Measurements from ENCODE around the gene ULK2.

Gene ULK2

DNA sequence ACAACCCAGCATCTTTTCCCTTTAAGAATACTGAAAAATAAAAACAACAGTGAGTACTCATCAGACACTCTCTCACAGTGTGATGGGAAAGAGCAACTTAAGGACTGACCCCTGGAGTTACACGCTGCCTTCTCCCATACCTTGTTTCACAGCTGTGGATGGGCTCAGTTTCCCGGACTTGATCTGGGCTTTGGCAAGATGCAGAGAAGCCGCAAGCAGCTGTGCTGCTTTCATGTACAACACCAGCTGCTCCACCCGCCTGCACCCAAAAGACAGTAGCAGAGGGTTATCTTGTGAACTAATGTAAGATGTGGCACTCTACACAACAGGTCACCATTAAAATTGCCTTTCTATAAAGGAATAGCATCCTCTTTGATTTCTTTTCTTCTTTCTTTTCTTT, 86.9 kb downstream of the ULK2 start:
- Histone ChIP-seq H3K4me3 (no peak overlapping the region), H3K27ac (no peak overlapping the region)
- TF ChIP-seq, protein P1, sequence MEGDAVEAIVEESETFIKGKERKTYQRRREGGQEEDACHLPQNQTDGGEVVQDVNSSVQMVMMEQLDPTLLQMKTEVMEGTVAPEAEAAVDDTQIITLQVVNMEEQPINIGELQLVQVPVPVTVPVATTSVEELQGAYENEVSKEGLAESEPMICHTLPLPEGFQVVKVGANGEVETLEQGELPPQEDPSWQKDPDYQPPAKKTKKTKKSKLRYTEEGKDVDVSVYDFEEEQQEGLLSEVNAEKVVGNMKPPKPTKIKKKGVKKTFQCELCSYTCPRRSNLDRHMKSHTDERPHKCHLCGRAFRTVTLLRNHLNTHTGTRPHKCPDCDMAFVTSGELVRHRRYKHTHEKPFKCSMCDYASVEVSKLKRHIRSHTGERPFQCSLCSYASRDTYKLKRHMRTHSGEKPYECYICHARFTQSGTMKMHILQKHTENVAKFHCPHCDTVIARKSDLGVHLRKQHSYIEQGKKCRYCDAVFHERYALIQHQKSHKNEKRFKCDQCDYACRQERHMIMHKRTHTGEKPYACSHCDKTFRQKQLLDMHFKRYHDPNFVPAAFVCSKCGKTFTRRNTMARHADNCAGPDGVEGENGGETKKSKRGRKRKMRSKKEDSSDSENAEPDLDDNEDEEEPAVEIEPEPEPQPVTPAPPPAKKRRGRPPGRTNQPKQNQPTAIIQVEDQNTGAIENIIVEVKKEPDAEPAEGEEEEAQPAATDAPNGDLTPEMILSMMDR (IDR thresholded peaks at IDR 0.05) = no peak
- DNase-seq (ENCODE audit: low spot score) = no peak

DNA sequence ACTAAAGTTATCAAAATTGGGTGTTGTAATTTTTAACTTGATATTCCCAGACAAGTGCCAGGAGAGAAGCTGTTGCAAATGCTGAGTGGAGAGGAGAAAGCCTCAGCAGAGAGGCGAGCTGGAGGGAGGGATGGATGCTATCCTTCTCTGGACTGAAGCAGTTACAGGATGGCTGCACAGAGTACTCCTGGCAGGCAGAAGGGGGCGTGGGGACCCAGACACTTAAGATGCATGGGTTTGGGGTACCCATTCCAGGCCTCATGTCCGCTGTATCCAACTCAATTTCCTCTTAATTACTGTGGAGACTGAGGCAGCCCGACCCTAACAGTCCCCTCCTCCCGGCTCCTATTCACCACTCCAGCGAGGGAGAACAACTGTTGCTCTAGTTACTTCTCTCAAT, 94.2 kb downstream of the ULK2 start:
- TF ChIP-seq, protein P1 (IDR thresholded peaks at IDR 0.05) = no peak
- no peak for DNase-seq (ENCODE audit: low spot score)
- Histone ChIP-seq H3K27ac (no peak overlapping the region), H3K4me3 (no peak overlapping the region)

DNA sequence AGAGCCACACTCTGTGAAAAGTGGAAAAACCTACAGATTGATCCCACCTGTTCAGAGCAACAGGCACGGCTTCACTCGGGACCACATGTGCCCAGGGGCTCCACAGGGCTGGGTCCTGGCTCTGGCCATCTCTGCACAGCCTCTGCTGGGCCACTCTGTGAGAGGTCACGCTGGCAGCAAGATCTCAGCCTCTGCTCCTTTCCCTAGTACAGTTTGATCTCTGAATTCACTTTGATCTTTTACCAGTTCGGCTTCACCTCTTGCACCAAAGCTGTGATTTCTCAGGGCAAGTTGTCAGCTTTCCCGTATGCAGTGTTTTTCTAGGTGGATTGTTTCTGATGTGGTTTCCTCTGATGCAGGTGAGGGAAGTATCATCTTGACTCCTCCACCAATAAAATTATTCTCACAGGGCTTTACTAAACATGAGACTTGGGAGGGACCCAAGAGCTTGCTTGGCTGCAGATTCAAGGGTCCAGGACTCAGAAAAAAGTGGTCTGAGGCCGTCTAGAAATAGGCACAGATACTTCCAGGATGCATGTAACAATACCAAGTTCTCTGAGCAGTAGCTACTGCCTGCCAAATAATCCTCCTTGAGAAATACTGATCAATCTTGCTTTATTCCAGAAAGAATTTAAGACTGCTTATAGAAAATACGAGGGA, 95.6 kb downstream of the ULK2 start:
- TF ChIP-seq, protein P1 (IDR thresholded peaks at IDR 0.05) = no peak
- no peak for DNase-seq (ENCODE audit: low spot score)
- H3K27ac ChIP-seq = no peak overlapping the region
- no peak overlapping the region for H3K4me3 ChIP-seq

DNA sequence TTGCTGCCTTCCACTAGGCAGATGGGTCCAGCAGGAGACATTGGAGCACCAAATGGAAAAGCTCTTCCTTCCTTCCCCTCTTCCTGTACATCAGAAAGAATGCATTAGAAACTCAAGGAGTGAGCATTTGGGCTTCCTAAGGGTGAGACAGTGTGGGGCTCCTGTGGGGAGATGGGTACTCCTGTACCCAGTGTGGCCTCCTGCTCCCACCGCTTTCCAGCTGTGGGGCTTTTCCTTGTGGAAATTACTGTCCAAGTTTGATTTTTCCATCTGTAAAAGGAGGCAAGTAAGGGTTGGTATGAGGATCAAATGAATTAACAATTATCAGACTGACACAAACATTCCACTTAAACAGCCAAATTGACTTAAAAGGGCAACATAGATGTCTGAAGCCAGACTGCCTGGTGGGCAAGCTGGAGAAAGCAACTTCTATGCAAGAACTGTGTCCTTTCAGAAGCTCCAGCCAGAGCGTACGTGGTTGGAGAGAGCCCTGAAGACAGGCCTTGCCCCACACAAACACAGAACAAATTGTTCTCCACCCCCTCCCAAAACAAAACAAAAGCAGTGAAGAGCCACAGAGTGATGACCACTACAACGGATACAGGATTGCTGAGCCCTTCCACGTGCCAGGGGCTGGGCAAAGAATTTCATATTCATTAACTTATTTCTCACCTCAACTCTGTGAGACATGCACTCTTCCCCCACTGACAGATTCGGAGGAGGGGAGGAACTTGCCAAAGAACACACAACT, 96.6 kb downstream of the ULK2 start:
- Histone ChIP-seq H3K27ac (no peak overlapping the region), H3K4me3 (no peak overlapping the region)
- TF ChIP-seq, protein P1 (IDR thresholded peaks at IDR 0.05) = no peak
- DNase-seq (ENCODE audit: low spot score) = no peak

DNA sequence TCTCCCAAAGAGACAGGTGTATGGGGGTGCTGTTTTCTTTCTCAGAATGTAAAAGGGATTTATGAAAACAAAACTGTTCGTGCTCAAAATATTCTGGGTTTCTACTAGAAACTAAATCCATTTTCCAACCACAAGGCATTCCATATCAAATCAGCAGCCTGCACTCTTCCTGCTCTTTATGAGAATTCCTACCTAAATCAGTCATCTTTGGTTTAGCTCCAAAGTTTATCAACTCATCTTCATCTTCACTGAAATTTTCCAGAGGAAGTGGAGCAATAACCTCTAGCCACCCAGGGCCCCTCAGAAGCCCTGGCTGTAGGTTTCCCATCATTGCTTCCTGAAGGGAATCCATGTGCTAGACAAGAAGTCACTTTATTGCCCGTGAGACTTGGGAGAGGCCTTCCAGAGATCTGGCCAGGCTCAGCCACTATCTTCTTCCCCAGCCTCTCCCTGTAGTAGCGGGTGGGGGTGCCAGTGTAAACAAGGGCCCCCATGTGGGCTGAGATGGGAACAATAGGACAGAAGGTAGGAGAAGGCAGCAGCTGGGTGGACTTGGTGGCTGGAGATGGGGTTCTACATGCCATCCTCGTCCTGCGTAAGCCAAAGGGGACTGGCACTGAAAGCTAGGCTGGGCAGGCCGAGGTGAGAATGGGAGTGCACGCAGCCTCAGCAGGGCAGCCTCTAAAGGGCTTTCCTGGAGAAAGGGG, 97.6 kb downstream of the ULK2 start:
- no peak overlapping the region for H3K27ac ChIP-seq
- TF ChIP-seq, protein P1 (IDR thresholded peaks at IDR 0.05) = no peak
- no peak overlapping the region for H3K4me3 ChIP-seq
- DNase-seq (ENCODE audit: low spot score) = no peak

DNA sequence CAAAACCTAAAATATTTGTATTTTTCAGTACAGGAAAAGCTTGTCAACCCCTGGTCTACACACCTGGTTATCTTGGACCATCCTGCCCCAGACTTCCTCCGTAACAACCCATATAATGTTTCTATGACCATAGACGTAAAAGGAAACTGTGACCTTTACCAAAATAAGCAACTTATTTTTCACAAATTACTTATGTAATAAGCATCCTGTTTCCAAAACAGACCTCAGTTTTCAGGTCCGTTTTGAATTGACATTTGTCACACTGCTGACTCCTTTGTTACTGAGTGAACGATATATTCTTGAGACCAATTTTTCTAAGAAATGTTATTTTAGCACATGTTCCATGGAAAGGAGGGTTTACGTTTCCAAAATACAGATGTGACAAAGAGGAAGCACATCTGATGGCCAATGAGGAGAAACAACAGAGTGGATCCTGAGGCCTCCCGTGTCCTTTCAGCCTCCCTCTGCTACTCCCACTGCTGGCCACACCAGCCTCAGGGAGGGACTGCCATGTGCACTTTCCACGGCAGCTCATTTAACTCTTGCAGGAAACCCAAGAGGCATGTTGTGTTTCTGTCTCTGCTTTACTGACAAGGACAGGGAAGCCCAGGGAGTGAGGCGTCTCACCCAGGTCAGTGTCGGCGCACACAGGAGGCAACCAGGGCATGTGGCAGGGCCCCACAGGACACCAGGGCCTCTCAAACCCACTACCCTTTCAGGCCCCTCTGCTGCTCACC, 99.5 kb downstream of the ULK2 start:
- Histone ChIP-seq H3K27ac (no peak overlapping the region), H3K4me3 (no peak overlapping the region)
- no peak for DNase-seq (ENCODE audit: low spot score)
- TF ChIP-seq, protein P1 (IDR thresholded peaks at IDR 0.05) = no peak

All from coronary artery (tissue), 2 donors.